ENCODE data around the gene SCRT2.

DNA sequence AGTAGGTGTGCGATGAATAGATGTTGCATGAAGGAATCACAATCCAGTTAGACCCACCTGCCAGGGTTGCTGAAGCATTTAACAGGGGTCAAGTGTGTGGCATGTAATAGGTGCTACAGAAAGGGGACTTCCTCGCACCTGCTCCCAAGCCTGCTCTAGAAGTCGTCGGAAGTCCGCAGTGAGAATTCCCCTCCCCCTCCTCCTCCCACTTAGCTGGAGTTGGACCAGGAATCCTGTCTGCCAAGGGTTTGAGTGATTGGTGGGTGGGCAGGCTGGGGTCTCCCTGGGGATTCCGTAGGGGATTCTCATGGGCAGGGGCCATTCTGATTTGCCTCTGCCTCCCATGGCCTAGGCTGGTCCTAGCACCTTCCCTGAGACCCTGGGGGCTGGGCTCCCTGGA, 10.3 kb downstream of the SCRT2 start:
- TF ChIP-seq EZH2 (IDR thresholded peaks at IDR 0.05; ENCODE audit: insufficient read depth, poor library complexity, severe bottlenecking): peak; percentile 5
- no peak for TF ChIP-seq EZH2phosphoT487 (IDR thresholded peaks at IDR 0.05; ENCODE audit: insufficient read depth, low read depth)

All from GM23248 (cell line).